ENCODE data around the gene HYLS1. TPM values are rescaled to one million over a fixed set of nuclear protein-coding genes. Genes with fewer than 3 reads are reported as not detected.

The HYLS1 gene
- total RNA-seq, 1 experiment from 2014 or later: 2.5 TPM

- Histone ChIP-seq H3K36me3 (ENCODE audit: control insufficient read depth, insufficient read depth, low read length) (no peaks in the 10 kb centered on the region), H3K4me3 (ENCODE audit: low read depth, low read length) (no peak overlapping the region), H3K4me1 (no peaks in the 10 kb centered on the region), H3K27me3 (replicated peaks; ENCODE audit: control insufficient read depth, insufficient read depth, low read length) (no peaks in the 10 kb centered on the region), H3K9me3 (0 out of 2 replicates have a peak, but pooled peaks cover 4% of the 10 kb centered on the region)
- CTCF ChIA-PET: no interaction called here
- peaks cover 3% of the 10 kb centered on the region for H3K27me3 Mint-ChIP-seq (ENCODE audit: insufficient read depth, unreplicated experiment)
- H3K4me1 Mint-ChIP-seq (ENCODE audit: low read depth, unreplicated experiment): peaks cover 7% of the 10 kb centered on the region
- POLR2A ChIA-PET: no interaction called here
- H3K4me3 Mint-ChIP-seq (ENCODE audit: unreplicated experiment): no peak overlapping the region
- intact Hi-C loops (cut with micrococcal nuclease; ENCODE audit: unreplicated experiment): loop anchor here (1.0 to 10.0 kb wide), 8 partner anchors 150 to 911 kb away; partner anchors contain the start of gene PKNOX2
- no peak for TF ChIP-seq CTCF (IDR thresholded peaks at IDR 0.05; ENCODE audit: insufficient read depth in 1 of 2, low read depth in 1 of 2, low read length in 1 of 2, severe bottlenecking in 1 of 2, unreplicated experiment in 1 of 2)
- peaks cover 14% of the 10 kb centered on the region for H3K9me3 Mint-ChIP-seq (ENCODE audit: unreplicated experiment)
- DNase-seq: no peak
- no peaks in the 10 kb centered on the region for H3K36me3 Mint-ChIP-seq (ENCODE audit: insufficient read depth, unreplicated experiment)
- no TSS peak for BruUV-seq (replicated peaks)
- H3K27ac Mint-ChIP-seq (ENCODE audit: unreplicated experiment): no peak overlapping the region
These were observed 13.4 kb upstream of the HYLS1 start for GRCh38 chr11:125873881-125874555.

- intact Hi-C loops (cut with micrococcal nuclease; ENCODE audit: unreplicated experiment): loop anchor here (1.0 to 10.0 kb wide), 8 partner anchors 150 to 912 kb away; partner anchors contain the start of gene PKNOX2
- peak; percentile 93 to 97 for TF ChIP-seq CTCF (IDR thresholded peaks at IDR 0.05; ENCODE audit: insufficient read depth in 1 of 2, low read depth in 1 of 2, low read length in 1 of 2, severe bottlenecking in 1 of 2, unreplicated experiment in 1 of 2)
- Mint-ChIP-seq H3K4me1 (ENCODE audit: low read depth, unreplicated experiment) (peaks cover 7% of the 10 kb centered on the region), H3K36me3 (ENCODE audit: insufficient read depth, unreplicated experiment) (no peaks in the 10 kb centered on the region), H3K27me3 (ENCODE audit: insufficient read depth, unreplicated experiment) (peaks cover 3% of the 10 kb centered on the region), H3K9me3 (ENCODE audit: unreplicated experiment) (peaks cover 14% of the 10 kb centered on the region), H3K4me3 (ENCODE audit: unreplicated experiment) (no peak overlapping the region), H3K27ac (ENCODE audit: unreplicated experiment) (no peak overlapping the region)
- no peaks in the 10 kb centered on the region for H3K27me3 ChIP-seq (replicated peaks; ENCODE audit: control insufficient read depth, insufficient read depth, low read length)
- 0 out of 2 replicates have a peak, but pooled peaks cover 4% of the 10 kb centered on the region for H3K9me3 ChIP-seq
- no peak overlapping the region for H3K4me3 ChIP-seq (ENCODE audit: low read depth, low read length)
- H3K4me1 ChIP-seq: no peaks in the 10 kb centered on the region
- POLR2A ChIA-PET: no interaction called here
- DNase-seq: peak; percentile 78 to 82
- no TSS peak for BruUV-seq (replicated peaks)
- no peaks in the 10 kb centered on the region for H3K36me3 ChIP-seq (ENCODE audit: control insufficient read depth, insufficient read depth, low read length)
- CTCF ChIA-PET: no interaction called here
These were observed 12.8 kb upstream of the HYLS1 start for GRCh38 chr11:125874556-125875124.

DNA sequence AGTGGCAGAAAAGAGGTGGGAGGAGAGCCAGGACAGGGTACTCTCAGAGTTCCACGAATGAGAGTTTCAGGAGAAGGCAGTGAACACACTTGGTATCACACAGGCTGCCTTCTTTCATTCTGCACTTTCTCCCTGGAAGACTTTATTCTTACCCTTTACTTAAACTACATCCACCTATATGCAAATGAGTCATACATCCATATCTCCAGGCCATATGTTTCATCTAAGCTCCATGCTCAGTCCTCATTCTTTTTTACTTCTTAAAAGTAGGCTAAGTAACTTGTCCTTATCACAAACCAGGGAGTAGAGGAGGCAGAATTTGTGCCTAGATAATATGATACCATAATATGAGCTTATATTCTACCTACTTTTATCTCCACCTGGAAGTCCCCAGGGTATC is 6.2 kb upstream of the HYLS1 start:
- no peak for DNase-seq
- Histone ChIP-seq H3K36me3 (ENCODE audit: control insufficient read depth, insufficient read depth, low read length) (no peaks in the 10 kb centered on the region), H3K27me3 (replicated peaks; ENCODE audit: control insufficient read depth, insufficient read depth, low read length) (no peaks in the 10 kb centered on the region), H3K9me3 (no peaks in the 10 kb centered on the region), H3K4me3 (ENCODE audit: low read depth, low read length) (no peak overlapping the region), H3K4me1 (no peaks in the 10 kb centered on the region)
- no peak overlapping the region for H3K27ac Mint-ChIP-seq (ENCODE audit: unreplicated experiment)
- peaks cover 18% of the 10 kb centered on the region for H3K27me3 Mint-ChIP-seq (ENCODE audit: insufficient read depth, unreplicated experiment)
- no peak overlapping the region for H3K4me3 Mint-ChIP-seq (ENCODE audit: unreplicated experiment)
- no peaks in the 10 kb centered on the region for H3K36me3 Mint-ChIP-seq (ENCODE audit: insufficient read depth, unreplicated experiment)
- no peaks in the 10 kb centered on the region for H3K9me3 Mint-ChIP-seq (ENCODE audit: unreplicated experiment)
- CTCF ChIA-PET: no interaction called here
- H3K4me1 Mint-ChIP-seq (ENCODE audit: low read depth, unreplicated experiment): peaks cover 7% of the 10 kb centered on the region
- TF ChIP-seq CTCF (IDR thresholded peaks at IDR 0.05; ENCODE audit: insufficient read depth in 1 of 2, low read depth in 1 of 2, low read length in 1 of 2, severe bottlenecking in 1 of 2, unreplicated experiment in 1 of 2): no peak
- no TSS peak for BruUV-seq (replicated peaks)
- intact Hi-C loops (cut with micrococcal nuclease; ENCODE audit: unreplicated experiment): no loop called here
- POLR2A ChIA-PET: no interaction called here
